ENCODE measurements around the gene KIRREL3. TPM values are rescaled to one million over a fixed set of nuclear protein-coding genes. Genes with fewer than 3 reads are reported as not detected.
A peak's percentile ranks its signal among the peaks of the same experiment; 100 is the strongest.

Gene KIRREL3
- polyA plus RNA-seq, 2 of the 4 experiments (the other 2 are of a cell fraction) = 3.0 to 11.0 TPM

DNA sequence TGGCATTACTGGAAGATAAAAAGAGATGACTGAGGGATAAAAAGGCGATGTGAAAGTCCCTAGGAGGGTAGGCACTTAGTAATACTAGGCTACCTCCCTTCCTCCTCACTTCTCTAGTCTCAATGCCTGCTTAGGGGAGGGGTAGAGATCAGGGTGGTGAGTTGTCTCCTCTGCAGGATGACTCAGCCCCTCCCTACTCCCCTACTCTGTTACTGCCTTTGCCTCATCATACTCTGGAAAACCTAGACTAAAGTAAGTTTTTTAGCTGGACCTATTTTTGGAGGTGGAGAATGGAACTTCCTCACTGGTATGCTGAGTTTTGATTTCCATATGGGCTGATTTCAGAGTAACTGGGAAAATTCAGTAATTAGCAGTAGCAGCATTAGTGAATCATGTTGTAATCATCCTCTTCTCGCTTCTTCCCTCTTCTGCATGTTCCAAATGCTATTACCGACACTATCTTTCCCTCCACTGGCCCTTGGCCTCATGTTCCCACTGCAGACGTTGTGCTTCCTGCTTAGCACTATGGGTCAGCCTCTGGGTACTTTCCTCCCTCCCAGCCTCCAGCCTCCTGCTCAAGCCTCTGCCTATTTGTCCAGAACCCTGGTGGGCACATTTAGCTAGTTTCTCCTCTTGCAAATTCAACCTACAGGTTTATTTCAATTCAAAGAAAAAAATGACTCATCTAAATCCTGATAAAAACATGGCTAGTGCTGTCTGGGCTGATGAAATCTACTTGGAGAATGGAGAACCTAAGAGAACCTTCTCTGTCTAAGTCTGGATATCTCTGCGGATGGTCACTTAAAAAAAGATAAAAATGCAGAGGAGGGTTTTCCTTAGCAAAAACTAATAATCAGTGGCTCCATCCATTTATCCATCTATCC is 363.4 kb downstream of the KIRREL3 start:
- ATAC-seq = peak; percentile 82 to 86; a peak in 5 of 6 replicates
- no peak for FAIRE-seq
- POLR2A ChIA-PET = no interaction called here

DNA sequence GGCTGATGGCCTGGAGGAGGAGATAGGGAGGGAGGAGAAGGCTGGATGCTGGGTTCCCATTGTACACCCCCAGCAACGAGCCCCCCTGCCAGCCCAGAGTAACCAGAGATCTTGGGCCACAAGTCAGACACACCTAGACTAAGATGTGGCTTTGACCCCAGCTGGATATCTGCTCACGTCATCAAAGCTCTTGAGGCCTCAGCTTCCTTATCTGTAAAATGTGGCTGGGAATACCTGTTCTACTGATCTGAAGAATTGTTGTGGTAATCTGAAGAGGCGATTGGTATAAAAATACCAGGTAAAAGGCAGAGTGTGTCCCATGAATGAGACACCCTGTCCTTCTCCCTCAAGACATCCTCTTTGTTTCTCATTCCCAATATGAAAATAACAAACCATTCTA is 365.1 kb downstream of the KIRREL3 start:
- TF ChIP-seq FOSL2 (IDR thresholded peaks at IDR 0.05) (no peak), FOSL2 (CRISPR knock-in tag; IDR thresholded peaks at IDR 0.05) (no peak), EHF (CRISPR knock-in tag; IDR thresholded peaks at IDR 0.05) (no peak), SMC3 (IDR thresholded peaks at IDR 0.05) (no peak), PHF8 (IDR thresholded peaks at IDR 0.05; ENCODE audit: borderline replicate concordance, low read depth) (no peak), JUN (IDR thresholded peaks at IDR 0.05) (no peak), HOXB5 (CRISPR knock-in tag; IDR thresholded peaks at IDR 0.05) (no peak), NFE2L2 (conservative IDR thresholded peaks at IDR 0.05; ENCODE audit: low read length) (no peak), HOXB13 (CRISPR knock-in tag; IDR thresholded peaks at IDR 0.05; ENCODE audit: low read depth) (no peak), EHMT2 (IDR thresholded peaks at IDR 0.05; ENCODE audit: low read depth) (no peak), JUNB (IDR thresholded peaks at IDR 0.05) (no peak), CBX8 (IDR thresholded peaks at IDR 0.05) (no peak)
- TF ChIP-seq, protein P1, sequence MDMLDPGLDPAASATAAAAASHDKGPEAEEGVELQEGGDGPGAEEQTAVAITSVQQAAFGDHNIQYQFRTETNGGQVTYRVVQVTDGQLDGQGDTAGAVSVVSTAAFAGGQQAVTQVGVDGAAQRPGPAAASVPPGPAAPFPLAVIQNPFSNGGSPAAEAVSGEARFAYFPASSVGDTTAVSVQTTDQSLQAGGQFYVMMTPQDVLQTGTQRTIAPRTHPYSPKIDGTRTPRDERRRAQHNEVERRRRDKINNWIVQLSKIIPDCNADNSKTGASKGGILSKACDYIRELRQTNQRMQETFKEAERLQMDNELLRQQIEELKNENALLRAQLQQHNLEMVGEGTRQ (IDR thresholded peaks at IDR 0.05) = no peak
- TF ChIP-seq, protein P2, sequence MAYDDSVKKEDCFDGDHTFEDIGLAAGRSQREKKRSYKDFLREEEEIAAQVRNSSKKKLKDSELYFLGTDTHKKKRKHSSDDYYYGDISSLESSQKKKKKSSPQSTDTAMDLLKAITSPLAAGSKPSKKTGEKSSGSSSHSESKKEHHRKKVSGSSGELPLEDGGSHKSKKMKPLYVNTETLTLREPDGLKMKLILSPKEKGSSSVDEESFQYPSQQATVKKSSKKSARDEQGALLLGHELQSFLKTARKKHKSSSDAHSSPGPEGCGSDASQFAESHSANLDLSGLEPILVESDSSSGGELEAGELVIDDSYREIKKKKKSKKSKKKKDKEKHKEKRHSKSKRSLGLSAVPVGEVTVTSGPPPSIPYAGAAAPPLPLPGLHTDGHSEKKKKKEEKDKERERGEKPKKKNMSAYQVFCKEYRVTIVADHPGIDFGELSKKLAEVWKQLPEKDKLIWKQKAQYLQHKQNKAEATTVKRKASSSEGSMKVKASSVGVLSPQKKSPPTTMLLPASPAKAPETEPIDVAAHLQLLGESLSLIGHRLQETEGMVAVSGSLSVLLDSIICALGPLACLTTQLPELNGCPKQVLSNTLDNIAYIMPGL (CRISPR knock-in tag; IDR thresholded peaks at IDR 0.05; ENCODE audit: borderline replicate concordance) = no peak
- TF ChIP-seq, protein P3, sequence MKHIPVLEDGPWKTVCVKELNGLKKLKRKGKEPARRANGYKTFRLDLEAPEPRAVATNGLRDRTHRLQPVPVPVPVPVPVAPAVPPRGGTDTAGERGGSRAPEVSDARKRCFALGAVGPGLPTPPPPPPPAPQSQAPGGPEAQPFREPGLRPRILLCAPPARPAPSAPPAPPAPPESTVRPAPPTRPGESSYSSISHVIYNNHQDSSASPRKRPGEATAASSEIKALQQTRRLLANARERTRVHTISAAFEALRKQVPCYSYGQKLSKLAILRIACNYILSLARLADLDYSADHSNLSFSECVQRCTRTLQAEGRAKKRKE (CRISPR knock-in tag; IDR thresholded peaks at IDR 0.05; ENCODE audit: low read depth) = no peak
- Histone ChIP-seq H3K4me1 (peaks cover 18% of the 10 kb centered on the region), H3K4me2 (no peak overlapping the region), H3K4me3 (no peak overlapping the region), H3K9me3 (no peaks in the 10 kb centered on the region), H3K27ac (no peak overlapping the region)
- FAIRE-seq (no peak), ATAC-seq (no peak), DNase-seq (ENCODE audit: low read depth in 1 of 2, low spot score in 1 of 2) (no peak)
- 56% methylated on average over 3 of the region's 3 CpGs for WGBS (ENCODE audit: missing lambda C conversion rate)
- POLR2A ChIA-PET = no interaction called here
- CTCF ChIA-PET = interaction anchor here (1.1 kb wide), 1 partner anchor 355 kb away, joined by 3 read pairs; no protein-coding TSS in a partner anchor

More for the DNA sequence above, 363.4 kb downstream of the KIRREL3 start:
- no peaks in the 10 kb centered on the region for H3K9me3 ChIP-seq
- peak; percentile 6 to 18 for DNase-seq (ENCODE audit: low read depth in 1 of 2, low spot score in 1 of 2)
- H3K4me2 ChIP-seq = peak overlapping the region; percentile 47
- TF ChIP-seq POLR2A (IDR thresholded peaks at IDR 0.05; ENCODE audit: low read length) (no peak), ZNF302 (CRISPR knock-in tag; IDR thresholded peaks at IDR 0.05) (no peak)
- H3K27ac ChIP-seq = peak overlapping the region in 1 of 2 experiments; percentile 63; a peak in 3 of 6 replicates
- CTCF ChIA-PET = no interaction called here
- 72% methylated on average over 5 of the region's 5 CpGs for WGBS (ENCODE audit: missing lambda C conversion rate)
- H3K4me3 ChIP-seq = no peak overlapping the region
- H3K4me1 ChIP-seq = peaks cover 18% of the 10 kb centered on the region

DNA sequence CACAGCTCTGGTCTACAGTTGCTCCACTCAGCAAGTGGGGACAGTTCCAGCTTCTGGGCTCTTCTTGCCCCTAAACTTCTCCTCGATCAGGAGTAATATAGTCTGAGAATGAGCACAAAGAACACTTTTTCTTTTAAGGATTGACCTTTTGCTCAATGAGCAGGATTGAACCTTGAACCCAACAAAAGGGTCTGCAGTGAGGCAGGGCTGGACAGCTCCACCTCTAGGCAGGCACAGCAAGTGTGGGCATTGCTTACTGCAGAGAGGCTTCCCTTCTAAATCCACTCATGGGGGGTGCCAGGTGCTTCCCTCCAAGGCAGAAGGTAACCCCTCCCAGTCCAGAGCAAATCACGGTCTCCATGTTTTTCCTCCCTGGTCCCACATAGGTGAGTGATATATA is 365.6 kb downstream of the KIRREL3 start:
- no peaks in the 10 kb centered on the region for H3K9me3 ChIP-seq
- FAIRE-seq (no peak), ATAC-seq (no peak), DNase-seq (ENCODE audit: low read depth in 1 of 2, low spot score in 1 of 2) (no peak)
- no peak overlapping the region for H3K4me3 ChIP-seq
- 52% methylated on average over 2 of the region's 2 CpGs for WGBS (ENCODE audit: missing lambda C conversion rate)
- H3K4me2 ChIP-seq = no peak overlapping the region
- H3K27ac ChIP-seq = no peak overlapping the region
- POLR2A ChIA-PET = no interaction called here
- CTCF ChIA-PET = interaction anchor here (1.1 kb wide), 1 partner anchor 355 kb away, joined by 3 read pairs; no protein-coding TSS in a partner anchor
- peaks cover 18% of the 10 kb centered on the region for H3K4me1 ChIP-seq
- TF ChIP-seq NFE2L2 (conservative IDR thresholded peaks at IDR 0.05; ENCODE audit: low read length) (no peak), FOSL2 (IDR thresholded peaks at IDR 0.05) (no peak), FOSL2 (CRISPR knock-in tag; IDR thresholded peaks at IDR 0.05) (no peak), ZC3H11A (IDR thresholded peaks at IDR 0.05) (no peak), HOXA7 (CRISPR knock-in tag; IDR thresholded peaks at IDR 0.05) (no peak), RAD21 (conservative IDR thresholded peaks at IDR 0.05 in 1 of 2, IDR thresholded peaks at IDR 0.05 in 1 of 2) (no peak), MAFK (IDR thresholded peaks at IDR 0.05; ENCODE audit: partially characterized antibody) (no peak), RARB (CRISPR knock-in tag; IDR thresholded peaks at IDR 0.05) (no peak), FOXS1 (CRISPR knock-in tag; IDR thresholded peaks at IDR 0.05) (no peak), CBX2 (IDR thresholded peaks at IDR 0.05; ENCODE audit: borderline replicate concordance, low read depth) (no peak), KDM1A (IDR thresholded peaks at IDR 0.05; ENCODE audit: low read depth) (no peak), NPAS2 (CRISPR knock-in tag; IDR thresholded peaks at IDR 0.05; ENCODE audit: borderline replicate concordance) (no peak)
- TF ChIP-seq, protein P2 (CRISPR knock-in tag; IDR thresholded peaks at IDR 0.05; ENCODE audit: borderline replicate concordance) = no peak
- TF ChIP-seq, protein P1 (IDR thresholded peaks at IDR 0.05) = no peak
- TF ChIP-seq, protein P4, sequence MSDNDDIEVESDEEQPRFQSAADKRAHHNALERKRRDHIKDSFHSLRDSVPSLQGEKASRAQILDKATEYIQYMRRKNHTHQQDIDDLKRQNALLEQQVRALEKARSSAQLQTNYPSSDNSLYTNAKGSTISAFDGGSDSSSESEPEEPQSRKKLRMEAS (IDR thresholded peaks at IDR 0.05) = no peak

All from A549 (cell line).